ENCODE results near the gene IRAK4.

DNA sequence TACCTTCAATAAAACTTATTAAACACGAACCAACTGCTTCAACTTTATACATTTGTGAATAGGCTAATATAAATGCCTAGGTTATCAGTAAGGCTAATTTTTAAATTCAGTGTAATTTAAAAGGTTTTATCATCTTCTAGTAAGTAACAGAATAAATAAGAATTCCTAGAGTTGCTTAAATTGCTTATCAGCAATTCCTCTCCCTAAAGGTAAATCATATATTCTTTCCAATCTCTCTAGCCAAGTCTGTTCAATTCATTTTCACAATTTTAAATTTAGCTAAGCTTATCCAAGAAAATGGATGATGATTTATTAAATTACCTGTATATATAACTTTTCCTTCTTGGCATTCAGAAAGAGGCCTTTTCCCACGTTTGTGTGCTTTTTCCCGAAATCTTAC is 4.7 kb upstream of the IRAK4 start:
- TF ChIP-seq EZH2 (IDR thresholded peaks at IDR 0.05), result no peak
- no peak for TF ChIP-seq POLR2AphosphoS5 (IDR thresholded peaks at IDR 0.05; ENCODE audit: borderline replicate concordance, low read depth, low read length)
